Measurements from ENCODE around the gene ARL4D. TPM values are rescaled to one million over a fixed set of nuclear protein-coding genes. Genes with fewer than 3 reads are reported as not detected.
A peak's percentile ranks its signal among the peaks of the same experiment; 100 is the strongest.

Gene ARL4D
- total and polyA plus RNA-seq, 9 donors = 6.2 to 34.1 (median 18.9) TPM

- Histone ChIP-seq H3K27me3 (no peaks in the 10 kb centered on the region), H3K9me3 (no peaks in the 10 kb centered on the region), H3K4me1 (ENCODE audit: insufficient read depth) (peaks cover 1% of the 10 kb centered on the region), H3K4me3 (no peak overlapping the region), H3K36me3 (no peaks in the 10 kb centered on the region), H3K27ac (no peak overlapping the region)
- WGBS, 3 donors = 6 to 29% (median 6%) methylated on average over 2 of the region's 2 CpGs
- peak in 1 of 5 donors; percentile 7 for DNase-seq
- TF ChIP-seq POLR2A (IDR thresholded peaks at IDR 0.05) (no peak), EP300 (IDR thresholded peaks at IDR 0.05) (no peak)
- TF ChIP-seq, protein P1, sequence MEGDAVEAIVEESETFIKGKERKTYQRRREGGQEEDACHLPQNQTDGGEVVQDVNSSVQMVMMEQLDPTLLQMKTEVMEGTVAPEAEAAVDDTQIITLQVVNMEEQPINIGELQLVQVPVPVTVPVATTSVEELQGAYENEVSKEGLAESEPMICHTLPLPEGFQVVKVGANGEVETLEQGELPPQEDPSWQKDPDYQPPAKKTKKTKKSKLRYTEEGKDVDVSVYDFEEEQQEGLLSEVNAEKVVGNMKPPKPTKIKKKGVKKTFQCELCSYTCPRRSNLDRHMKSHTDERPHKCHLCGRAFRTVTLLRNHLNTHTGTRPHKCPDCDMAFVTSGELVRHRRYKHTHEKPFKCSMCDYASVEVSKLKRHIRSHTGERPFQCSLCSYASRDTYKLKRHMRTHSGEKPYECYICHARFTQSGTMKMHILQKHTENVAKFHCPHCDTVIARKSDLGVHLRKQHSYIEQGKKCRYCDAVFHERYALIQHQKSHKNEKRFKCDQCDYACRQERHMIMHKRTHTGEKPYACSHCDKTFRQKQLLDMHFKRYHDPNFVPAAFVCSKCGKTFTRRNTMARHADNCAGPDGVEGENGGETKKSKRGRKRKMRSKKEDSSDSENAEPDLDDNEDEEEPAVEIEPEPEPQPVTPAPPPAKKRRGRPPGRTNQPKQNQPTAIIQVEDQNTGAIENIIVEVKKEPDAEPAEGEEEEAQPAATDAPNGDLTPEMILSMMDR (IDR thresholded peaks at IDR 0.05) = no peak
- intact Hi-C loops (cut with DNase I) = no loop called here
Measured at GRCh38 chr17:43442711-43443110, 43.9 kb downstream of the ARL4D start.

GRCh38 chr17:43443381-43443780 is 44.6 kb downstream of the ARL4D start:
- Histone ChIP-seq H3K4me1 (ENCODE audit: insufficient read depth) (peaks cover 1% of the 10 kb centered on the region), H3K9me3 (no peaks in the 10 kb centered on the region), H3K27me3 (no peaks in the 10 kb centered on the region), H3K36me3 (no peaks in the 10 kb centered on the region), H3K27ac (no peak overlapping the region), H3K4me3 (no peak overlapping the region)
- TF ChIP-seq POLR2A (IDR thresholded peaks at IDR 0.05) = no peak
- no peak for TF ChIP-seq EP300 (IDR thresholded peaks at IDR 0.05)
- TF ChIP-seq, protein P1 (IDR thresholded peaks at IDR 0.05) = no peak
- peak in 1 of 5 donors; percentile 8 for DNase-seq
- WGBS, 3 donors = 90 to 98% (median 92%) methylated on average over 3 of the region's 3 CpGs
- intact Hi-C loops (cut with DNase I) = no loop called here

DNA sequence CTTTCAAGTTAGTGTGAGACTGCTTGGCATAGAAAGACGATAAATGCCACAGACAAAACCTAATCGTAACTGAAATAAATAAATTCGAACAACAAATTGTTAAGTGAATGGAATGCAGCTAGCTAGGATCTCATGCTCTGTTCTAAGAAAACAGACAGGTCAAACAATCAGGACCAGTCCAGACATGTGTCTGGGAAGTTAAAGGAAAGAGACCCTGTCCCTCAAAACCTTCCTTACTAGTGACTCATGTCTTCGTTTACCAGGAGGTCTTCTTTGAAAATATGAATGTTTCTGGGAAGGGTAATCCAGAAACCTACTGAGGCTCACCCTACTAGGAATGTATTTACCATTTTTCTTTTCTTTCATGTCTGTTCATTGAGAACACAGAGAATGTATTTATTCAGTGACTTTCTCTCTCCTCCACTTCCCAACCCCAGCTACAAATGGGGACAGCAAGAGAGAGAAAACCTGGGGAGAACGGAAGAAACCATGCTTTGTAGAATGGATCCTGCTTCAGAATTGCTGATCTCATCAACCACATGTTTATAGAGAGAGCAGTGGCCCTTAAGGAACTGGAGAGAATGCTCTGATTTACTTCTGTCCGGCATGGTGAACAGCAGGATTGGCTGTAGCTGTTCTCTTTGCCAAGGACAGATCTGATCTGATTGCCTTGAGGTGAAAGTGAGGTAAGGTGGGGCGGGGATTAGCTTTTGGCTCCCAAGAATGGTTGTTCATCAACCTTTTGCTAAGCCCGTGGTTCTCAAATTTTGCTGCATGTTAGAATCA is 45.6 kb downstream of the ARL4D start:
- no peaks in the 10 kb centered on the region for H3K36me3 ChIP-seq
- no peaks in the 10 kb centered on the region for H3K4me1 ChIP-seq (ENCODE audit: insufficient read depth)
- no peak overlapping the region for H3K27ac ChIP-seq
- no peak overlapping the region for H3K4me3 ChIP-seq
- H3K27me3 ChIP-seq = no peaks in the 10 kb centered on the region
- 39 to 67% (median 46%) methylated on average over 8 of the region's 8 CpGs for WGBS, 3 donors
- intact Hi-C loops (cut with DNase I) = no loop called here
- no peaks in the 10 kb centered on the region for H3K9me3 ChIP-seq
- DNase-seq = no peak
- TF ChIP-seq EP300 (IDR thresholded peaks at IDR 0.05) (no peak), POLR2A (IDR thresholded peaks at IDR 0.05) (no peak)
- TF ChIP-seq, protein P1 (IDR thresholded peaks at IDR 0.05) = no peak

GRCh38 chr17:43445009-43445589 is 46.3 kb downstream of the ARL4D start:
- WGBS, 3 donors = 76 to 93% (median 84%) methylated on average over 5 of the region's 5 CpGs
- Histone ChIP-seq H3K27ac (no peak overlapping the region), H3K36me3 (no peaks in the 10 kb centered on the region), H3K9me3 (no peaks in the 10 kb centered on the region), H3K4me1 (ENCODE audit: insufficient read depth) (no peaks in the 10 kb centered on the region), H3K4me3 (no peak overlapping the region), H3K27me3 (no peaks in the 10 kb centered on the region)
- TF ChIP-seq POLR2A (IDR thresholded peaks at IDR 0.05) (no peak), EP300 (IDR thresholded peaks at IDR 0.05) (no peak)
- TF ChIP-seq, protein P1 (IDR thresholded peaks at IDR 0.05) = no peak
- intact Hi-C loops (cut with DNase I) = no loop called here
- no peak for DNase-seq
